NCI-H2029 treated with DMSO at 0.1 percent for 48 hours (cell line): ENCODE measurements around the gene PCMTD2.
"Not testable (repeated sequence)": the region's sequence is repeated elsewhere in the genome, so short reads cannot be mapped to it uniquely, and the experiment has no call there.

Experiments used
- DNase-seq: peaks from one replicate; lab custom pipeline; 2025; lab: John Stamatoyannopoulos, UW

The PCMTD2 gene

DNA sequence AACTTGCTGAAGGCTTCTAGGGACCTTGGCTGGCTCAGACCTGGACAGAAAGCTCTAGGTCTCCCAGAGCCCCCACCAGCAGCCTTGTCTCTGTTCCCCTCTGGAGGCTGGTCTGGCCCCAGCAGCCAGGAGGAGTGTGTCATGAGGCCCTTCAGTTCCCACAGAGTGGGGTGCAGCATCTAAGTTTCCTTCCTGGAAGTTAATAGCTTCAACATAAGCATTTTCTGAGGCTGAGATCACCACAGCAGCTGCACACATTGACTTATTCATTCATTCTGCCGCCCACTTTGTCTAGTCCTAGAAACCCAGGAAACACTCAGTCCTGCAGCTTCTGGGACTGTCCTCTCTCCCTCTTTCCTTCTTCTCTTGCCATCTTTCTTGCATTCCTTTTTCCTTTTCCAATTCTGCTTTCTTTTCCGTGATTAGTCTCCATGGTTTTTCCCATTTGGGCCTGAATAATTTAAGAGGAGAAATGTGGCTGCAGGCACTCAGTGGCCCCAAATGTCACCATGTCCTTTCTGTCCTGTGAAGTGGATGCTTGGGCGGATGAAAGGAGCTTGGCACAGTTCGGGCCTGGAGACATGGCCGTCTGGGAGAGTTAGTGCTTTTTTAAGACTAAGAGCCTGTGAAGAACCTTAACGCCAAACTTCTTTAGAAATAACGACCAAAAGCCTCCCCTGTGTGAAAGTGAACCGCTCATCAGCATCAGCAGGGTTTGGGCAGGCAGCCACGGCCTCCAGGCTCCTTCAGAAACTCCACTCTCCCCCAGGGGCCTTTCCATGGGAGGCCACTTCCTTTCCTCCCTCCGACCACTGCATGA is 31.0 kb upstream of the PCMTD2 start:
- no peak for DNase-seq

DNA sequence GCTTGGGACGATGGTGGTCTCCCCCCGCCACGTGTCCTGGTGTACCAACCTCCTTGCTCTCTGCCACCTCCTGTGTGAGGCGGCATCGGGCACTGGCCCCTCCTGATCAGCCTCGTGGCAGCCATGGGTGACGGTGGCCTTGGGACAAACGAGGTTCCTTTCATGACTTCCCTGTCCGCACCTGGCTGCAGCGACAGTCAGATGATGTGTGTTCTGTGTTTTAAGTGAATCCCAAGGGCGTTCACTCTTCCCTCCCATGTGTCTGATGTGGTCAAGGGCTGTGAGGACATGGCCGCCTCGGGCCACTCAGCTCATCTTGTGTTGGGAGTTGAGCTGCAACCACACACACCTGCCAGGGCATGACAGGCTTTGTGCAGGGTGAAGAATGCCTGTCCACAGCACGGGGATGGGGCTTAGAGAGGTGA is 30.4 kb upstream of the PCMTD2 start:
- DNase-seq = no peak

DNA sequence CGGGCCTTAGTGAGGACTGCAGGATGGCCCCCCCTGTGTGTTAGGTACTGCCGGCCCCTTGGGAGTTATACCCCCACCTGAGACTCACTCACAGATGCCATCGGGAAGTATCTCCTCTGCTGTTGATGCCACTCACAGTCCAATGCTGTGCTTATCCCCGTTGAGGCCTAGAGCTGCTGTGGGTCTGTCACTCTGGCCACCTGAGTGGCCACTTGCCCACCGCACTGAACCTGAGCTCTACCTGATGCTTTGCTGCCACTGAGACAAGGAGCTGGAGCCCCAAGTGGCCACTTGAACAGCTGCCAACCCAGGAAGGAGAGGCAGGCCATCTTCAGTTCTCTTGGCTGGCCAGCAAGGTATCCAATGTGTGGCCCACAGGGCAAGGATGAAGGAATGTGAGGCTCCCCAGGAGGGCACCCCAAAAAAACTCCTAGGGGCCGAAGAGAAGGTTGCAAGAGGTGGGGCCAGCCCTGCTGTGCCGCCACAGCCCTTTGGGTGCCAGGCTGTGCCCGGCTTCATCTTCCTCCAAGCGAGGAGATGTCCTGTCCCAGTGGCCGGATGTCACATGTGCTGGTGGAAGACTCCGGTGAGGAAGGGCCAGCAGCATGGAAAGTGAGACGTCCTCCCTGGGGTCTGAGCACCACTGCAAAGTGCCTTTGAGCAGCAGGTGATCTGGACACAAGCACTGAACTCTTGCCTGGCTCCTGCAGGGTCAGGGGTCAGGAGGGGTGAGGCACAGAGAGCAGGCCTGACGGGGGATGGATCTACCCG is 29.5 kb upstream of the PCMTD2 start:
- no peak for DNase-seq

DNA sequence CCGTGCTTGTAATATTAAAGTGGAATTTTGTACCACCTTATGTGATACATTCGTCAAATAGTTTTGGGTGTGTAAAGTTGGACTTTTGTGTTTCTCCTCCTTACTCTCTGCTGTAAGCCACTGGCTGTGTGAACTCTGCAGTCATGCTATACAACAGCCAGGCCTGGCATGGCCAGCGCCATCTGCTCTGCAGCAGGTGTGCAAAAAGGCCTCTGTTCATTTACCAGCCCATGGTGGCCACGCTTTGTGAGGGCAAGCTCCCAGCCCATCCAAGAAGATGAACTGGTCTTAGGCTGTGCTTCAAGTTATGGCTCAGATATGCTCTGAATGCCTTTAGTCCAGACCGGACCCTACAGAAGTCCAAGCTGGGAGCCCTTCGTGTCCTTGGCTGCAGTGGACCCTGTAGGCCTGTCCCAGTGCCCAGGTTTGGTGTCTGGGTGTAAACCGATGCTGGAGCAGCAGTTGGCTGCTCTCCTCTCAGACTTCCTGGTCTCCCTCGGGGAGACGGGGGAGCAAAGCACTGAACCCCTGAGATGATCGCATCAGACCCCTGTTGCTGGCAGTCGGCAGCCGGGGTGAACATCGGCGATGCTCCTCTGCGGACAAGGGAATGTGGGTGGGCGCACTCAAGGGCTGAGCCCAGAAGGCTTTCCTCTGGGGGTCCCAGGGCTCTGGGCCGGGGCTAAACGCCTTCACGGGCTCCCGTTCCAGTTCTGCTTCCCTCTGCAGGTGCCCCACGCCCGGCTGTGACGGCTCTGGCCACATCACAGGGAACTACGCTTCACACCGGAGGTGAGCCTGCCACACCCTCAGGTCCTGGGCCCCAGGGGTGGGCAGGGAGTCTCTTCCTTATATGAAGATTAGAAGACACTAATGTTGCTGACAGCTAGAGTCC is 28.6 kb upstream of the PCMTD2 start:
- DNase-seq = no peak

DNA sequence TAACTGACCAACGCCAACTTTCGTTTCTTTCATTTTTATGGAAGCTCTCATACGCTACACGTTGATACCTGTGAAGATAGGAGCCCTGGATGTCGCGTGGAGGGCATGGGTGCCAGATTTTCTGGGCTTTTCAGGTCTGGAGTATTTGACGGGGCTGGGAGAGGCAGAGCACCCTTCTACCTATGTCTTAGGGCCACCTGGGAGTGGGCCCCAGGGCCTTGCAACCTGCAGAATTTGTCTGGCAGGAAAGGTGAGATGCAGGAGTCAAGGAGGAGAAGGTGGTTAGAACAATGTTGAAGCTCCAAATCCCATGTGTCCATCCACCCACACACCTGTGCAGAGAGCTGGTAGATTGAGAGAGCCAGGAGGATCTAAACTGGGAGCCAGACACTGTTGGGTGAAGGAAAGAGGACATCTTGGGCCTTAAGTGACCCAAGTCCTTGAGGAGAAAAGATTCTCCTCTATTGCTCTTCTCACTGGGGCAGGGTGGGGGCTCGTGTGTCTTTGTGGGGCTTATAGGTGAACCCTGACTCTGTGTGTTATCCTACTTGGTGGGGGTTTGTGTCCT is 27.4 kb upstream of the PCMTD2 start:
- DNase-seq = no peak

DNA sequence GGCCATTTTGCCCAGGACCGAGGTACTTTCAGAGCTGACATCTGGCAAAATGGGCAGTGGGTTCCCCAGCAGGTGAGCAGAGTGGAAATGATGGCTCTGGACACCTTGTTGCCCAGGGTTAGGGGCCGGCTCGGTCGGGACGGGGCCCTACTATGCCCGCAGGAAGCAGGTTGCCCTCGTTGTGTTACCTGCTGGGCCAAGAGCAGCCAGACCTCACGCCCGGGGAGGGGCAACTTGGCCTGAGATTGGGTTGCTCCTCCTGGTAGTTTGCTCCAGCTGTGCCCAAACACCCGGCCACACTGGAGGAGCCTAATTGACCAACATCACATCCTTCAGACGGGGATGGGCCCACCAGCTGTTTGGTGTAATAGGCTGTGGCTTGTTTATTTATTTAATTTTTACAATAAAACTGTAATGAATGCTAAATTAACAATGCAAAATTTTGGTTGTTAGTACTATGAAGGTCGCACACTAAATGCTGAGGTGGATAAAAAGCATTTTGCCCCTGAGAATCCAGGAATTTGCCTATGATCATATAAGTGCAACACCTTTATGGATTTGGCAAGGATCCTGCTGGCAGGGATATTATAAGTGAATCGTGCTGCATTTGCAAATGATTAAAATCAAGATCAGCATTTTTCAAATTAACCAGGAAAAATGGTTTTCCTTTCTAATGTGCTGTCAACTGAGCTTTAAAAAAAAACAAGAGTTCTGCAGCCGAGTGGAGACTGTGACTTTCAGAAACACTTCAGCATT is 26.6 kb upstream of the PCMTD2 start:
- DNase-seq = no peak

DNA sequence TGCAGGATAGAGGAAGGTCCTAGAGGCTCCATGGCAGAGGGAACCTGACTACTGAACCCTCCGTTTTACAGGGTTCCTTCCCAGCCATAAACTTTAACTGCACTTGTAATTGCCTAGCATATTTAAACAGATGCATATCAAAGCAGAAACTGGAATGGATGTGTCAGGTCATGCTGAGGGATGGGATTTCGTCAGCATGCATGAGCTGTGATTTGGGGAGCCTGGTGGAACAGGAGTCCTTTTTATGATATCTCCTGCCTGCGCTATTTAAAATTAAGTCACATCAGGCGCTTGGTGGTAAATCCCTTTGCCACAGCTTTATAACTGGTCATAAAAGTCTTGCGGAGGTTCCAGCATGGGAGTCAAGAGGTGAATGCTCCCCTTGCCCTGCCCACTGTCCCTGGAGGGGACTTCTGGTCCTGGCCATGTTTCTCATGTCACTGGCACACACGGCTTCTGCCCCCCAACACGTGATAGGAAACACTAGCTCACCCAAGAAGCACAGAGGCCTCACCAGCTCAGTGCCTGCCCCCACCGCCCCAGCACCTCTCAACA is 26.0 kb upstream of the PCMTD2 start:
- no peak for DNase-seq

DNA sequence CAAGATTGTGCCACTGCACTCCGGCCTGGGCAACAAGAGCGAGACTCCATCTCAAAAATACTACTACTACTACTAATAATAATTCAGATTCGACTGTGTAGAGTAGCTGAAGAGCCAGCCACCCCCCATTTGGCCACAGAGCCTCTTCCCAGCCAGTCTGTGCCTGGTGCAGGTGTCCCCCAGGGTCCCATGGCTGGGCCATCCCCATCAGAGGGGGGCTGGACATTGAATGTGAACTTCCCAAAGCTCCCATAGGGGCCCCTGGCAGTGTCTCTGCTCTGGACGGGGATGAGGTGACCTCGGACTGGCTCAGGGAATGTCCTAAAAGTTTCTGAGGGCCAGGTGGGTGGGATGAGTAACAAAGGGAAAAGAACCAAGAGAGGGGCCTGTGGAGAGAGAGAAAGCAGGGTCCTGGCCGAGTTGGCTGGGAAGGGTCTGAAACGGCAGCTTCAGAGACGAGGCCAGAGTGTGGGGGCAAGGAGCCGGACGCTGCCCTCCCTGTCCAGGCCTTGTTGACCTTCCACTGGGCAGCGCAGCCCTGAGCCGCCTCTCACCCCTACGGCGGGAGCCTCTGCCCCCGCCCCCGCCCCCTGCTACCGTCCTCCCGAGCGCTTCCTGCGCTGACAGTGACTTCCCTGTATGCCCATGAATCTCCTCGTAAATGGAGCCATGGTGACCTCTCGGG is 24.9 kb upstream of the PCMTD2 start:
- DNase-seq = no peak

DNA sequence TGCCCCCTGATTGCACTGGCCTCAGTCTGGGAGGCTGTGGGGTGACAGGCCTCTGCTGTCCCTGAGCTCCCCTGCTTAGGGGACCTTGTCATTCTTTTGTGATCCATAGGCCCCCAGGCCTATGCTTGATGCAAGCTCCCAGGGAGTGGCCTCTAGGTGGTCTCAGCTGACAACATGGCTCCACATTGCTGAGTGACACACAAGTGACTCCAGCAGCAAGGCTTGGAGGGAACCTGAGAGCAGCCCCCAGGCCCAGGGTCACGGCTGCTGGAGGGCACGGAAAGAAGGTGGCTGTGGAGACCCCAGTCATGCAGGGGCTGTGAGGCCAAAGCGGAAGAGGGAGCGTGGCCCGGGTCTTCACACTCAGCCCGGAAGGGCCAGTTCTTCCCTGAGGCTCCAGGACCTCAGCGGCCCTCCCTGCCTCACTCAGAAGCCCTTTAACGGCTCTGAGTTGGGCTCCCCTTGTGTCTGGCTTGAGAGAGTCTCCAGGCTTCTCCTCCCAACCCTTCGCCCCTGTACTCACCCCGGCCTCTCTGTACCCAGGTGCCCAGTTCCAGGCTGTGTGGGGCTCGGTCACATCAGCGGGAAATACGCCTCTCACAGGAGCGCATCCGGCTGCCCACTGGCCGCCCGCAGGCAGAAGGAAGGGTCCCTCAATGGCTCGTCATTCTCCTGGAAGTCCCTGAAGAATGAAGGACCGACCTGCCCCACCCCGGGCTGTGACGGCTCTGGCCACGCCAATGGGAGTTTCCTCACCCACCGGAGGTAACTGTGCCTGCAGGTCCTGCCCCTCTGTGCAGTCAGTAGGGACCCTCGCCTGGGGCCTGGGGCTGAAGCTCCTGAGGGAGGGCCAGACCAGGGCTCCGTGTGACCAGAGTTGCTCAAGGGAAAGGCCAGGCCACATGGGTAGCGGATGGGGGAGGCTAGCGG is 23.7 kb upstream of the PCMTD2 start:
- no peak for DNase-seq

DNA sequence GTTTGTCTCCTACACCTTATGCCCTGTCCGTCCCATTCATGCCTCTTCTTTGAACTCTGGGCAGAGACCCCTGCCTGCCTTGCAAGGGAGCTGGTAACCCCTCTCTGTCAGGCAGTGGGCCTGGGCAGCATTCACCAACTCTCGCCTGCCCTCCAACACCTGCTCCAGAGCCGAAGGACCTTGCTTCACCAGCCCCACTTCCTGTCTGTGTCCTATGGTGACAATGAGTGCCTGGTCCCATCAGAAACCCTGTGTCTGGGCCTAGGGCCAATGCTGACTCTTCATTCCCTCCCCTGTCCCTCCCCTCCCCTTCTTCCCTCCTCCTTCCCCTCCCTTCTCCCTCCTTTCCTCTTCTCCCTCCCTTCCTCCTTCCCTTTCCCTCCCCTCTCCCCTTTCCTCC is 22.8 kb upstream of the PCMTD2 start:
- DNase-seq = peak; percentile 95

DNA sequence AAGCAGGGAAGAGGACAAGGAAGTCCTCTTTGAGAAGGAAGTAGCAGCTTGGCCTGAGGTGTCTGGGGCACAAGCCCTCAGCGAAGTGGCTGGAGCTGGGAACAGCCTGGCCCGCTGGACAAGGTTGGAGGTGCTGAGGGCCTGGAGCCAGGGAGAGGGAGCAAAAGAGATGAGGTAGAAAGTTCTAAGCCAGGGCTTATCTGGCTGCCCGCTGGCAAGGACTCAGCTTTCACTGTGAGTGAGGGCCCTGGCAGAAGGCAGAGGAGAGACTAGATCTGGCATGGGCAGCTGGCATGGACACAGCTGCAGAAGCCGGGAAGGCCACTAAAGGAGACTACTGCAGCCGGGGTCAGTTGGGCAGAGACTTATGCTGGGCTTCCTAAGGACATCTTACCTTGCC is 21.8 kb upstream of the PCMTD2 start:
- peak; percentile 20 for DNase-seq

DNA sequence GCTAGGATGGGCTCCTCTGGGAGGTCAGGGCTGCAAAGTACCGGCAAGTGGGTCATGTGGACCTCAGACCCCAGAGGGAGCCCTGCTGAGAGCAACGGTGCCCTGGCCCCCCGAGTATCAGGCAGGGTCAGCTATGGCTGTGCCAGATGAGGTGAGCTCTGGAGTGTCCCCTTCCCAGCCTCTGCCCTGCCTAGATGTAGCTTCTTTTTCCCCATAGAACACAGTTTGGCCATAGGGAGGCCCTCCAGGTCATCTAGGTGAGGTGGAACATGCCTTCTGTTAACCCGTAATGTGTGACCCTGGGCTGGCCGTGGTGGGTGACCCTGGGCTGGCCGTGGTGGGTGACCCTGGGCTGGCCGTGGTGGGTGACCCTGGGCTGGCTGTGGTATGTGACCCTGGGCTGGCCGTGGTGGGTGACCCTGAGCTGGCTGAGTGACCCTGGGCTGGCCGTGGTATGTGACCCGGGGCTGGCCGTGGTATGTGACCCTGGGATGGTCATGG is 21.2 kb upstream of the PCMTD2 start:
- DNase-seq = no peak

DNA sequence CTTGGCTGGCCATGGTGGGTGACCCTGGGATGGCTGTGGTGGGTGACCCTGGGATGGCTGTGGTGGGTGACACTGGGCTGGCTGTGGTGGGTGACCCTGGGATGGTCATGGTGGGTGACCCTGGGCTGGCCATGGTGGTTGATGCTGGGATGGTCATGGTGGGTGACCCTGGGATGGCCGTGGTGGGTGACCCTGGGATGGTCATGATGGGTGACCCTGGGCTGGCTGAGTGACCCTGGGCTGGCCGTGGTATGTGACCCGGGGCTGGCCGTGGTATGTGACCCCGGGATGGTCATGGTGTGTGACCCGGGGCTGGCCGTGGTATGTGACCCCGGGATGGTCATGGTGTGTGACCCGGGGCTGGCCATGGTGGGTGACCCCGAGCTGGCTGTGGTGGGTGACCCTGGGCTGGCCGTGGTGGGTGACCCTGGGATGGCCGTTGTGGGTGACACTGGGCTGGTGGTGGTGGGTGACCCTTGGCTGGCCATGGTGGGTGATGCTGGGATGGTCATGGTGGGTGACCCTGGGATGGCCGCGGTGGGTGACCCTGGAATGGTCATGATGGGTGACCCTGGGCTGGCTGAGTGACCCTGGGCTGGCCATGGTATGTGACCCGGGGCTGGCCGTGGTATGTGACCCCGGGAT is 20.5 kb upstream of the PCMTD2 start:
- DNase-seq = not testable (repeated sequence)

DNA sequence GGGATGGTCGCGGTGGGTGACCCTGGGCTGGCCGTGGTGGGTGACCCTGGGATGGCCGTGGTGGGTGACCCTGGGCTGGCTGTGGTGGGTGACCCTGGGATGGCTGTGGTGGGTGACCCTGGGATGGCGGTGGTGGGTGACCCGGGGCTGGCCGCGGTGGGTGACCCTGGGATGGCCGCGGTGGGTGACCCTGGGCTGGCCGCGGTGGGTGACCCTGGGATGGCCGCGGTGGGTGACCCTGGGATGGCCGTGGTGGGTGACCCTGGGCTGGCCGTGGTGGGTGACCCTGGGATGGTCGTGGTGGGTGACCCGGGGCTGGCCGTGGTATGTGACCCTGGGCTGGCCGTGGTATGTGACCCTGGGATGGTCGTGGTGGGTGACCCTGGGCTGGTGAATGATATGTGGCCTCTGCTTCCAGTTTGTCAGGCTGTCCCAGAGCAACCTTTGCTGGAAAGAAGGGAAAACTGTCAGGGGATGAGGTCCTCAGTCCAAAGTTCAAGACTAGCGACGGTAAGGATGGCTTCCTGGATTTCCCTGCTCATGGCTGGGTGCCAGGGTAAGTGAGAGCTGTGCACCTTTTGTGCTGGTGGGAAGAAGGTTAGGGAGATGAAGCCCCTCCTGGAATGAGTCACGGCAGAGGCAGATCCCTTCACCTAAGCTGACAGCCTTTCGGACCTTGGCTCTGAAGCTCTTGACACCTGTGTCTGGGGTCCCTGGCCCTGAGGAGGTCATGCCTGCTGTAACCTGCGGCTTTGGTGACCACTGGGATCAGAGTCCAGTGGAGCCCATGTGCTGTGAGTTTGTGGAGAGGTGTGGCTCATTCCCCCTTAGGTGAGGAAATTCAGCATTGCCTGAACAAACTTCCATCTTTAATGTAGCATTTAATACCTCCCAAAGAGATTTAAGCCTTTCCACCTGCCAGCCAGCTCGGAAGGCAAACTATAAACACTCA is 19.1 kb upstream of the PCMTD2 start:
- no peak for DNase-seq

DNA sequence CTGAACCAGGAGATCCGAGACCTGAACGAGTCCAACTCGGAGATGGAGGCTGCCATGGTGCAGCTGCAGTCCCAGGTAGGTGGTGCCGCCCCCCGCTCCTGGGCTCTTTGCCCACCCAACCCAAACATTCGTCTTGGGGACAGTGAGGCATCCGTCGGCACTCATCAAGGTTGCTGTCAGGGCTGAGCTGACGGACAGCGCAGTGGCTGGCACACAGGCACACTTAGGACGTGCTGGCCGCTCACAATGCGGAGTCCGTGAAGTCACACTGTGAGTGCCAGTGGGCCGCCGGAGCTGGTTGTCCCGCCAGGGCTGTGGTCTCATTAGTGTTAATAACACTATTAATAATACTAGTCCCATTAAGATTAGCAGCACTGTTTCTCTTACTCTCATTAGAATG is 18.2 kb upstream of the PCMTD2 start:
- DNase-seq = no peak

DNA sequence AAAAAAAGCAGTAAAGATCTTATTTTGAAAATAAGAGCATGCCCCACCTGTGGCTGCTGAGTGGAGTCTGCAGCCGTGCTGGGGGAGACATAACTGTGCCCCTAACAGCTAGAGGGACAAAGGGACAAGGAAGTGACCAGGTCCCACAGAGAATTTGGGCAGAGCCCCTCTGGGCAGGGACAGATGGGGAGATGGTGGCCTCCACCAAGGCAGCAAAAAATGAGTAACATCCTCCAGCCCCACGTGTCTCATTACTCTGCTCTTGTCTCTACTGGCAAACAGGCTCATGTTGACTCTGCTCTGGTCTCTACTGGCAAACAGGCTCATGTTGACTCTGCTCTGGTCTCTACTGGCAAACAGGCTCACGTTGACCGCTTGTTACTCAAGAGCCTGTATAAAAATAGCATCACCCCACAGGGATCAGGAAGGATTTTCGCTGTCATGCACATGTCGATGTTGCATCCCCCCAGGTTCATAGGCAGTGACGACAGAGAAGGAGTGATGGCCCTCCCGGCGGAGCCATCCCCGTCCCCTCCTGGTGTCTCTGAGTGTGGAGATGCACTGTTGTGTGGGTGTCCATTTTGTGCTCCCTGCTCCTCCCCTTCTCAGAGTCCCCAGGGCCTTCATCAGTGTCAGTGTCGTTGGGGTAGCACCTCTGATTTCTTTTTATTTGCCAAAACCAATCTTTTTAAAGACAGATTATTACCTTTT is 17.3 kb upstream of the PCMTD2 start:
- DNase-seq = peak; percentile 60
